Measurements from ENCODE around the gene RRAGB. TPM values are rescaled to one million over a fixed set of nuclear protein-coding genes. Genes with fewer than 3 reads are reported as not detected.

The RRAGB gene
- total and polyA plus RNA-seq, 2 of the 4 experiments (the other 2 are of a cell fraction), result 9.1 to 15.1 TPM

DNA sequence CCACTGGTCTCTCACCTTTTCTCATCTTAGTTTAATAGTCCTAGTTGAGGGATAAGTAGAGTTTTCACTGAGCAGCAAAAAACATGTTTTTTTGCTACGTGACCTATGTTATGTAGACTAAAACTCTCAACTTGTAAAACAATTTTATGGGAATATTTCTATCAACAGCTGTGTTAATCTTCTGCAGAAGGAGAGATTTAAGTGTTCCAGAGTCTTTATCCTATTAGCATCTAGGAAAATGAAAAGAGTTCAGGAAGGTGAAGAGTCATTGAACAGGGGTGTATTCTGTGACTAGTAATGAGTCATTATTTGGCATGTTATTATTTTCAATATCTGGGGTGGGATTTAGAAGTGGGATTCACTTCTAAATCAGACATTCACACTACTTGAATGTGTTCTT lies 41.9 kb downstream of the RRAGB start:
- TF ChIP-seq ELK1 (IDR thresholded peaks at IDR 0.05; ENCODE audit: borderline replicate concordance, low read depth, low read length) (no peak), POLR2A (IDR thresholded peaks at IDR 0.05; ENCODE audit: low read depth, low read length) (no peak), SMC3 (IDR thresholded peaks at IDR 0.05; ENCODE audit: low read depth, low read length) (no peak), FOS (IDR thresholded peaks at IDR 0.05; ENCODE audit: low read depth, low read length) (no peak), CEBPB (IDR thresholded peaks at IDR 0.05; ENCODE audit: low read depth, low read length) (no peak), NFE2L2 (IDR thresholded peaks at IDR 0.05; ENCODE audit: low read depth, low read length) (no peak)
- WGBS, 2 experiments (ENCODE audit: extremely low coverage in 2 of 2, insufficient read length in 1 of 2), result no CpG with 5 or more reads among the region's 1 CpG
- Histone ChIP-seq H3K9ac (ENCODE audit: low read depth, low read length) (no peak overlapping the region), H3K23ac (ENCODE audit: low read depth, low read length) (no peak overlapping the region), H3K27me3 (ENCODE audit: control insufficient read depth, insufficient read depth, low read length) (no peaks in the 10 kb centered on the region), H3K4me2 (ENCODE audit: low read depth, low read length) (no peak overlapping the region), H3K36me3 (ENCODE audit: control insufficient read depth, insufficient read depth, low read length) (0 out of 2 replicates have a peak, but pooled peaks cover 3% of the 10 kb centered on the region), H4K5ac (ENCODE audit: low read depth, low read length) (no peak overlapping the region), H3K4me1 (ENCODE audit: control insufficient read depth, insufficient read depth, low read length) (no peaks in the 10 kb centered on the region), H2BK20ac (ENCODE audit: low read depth, low read length) (no peak overlapping the region), H2AK9ac (replicated peaks; ENCODE audit: low read depth, low read length, poor library complexity) (no peak overlapping the region), H2AFZ (replicated peaks; ENCODE audit: low read length, poor library complexity) (no peak overlapping the region), H3K9me1 (ENCODE audit: insufficient read depth, low read length) (no peaks in the 10 kb centered on the region), H2BK5ac (ENCODE audit: low read depth, low read length, poor library complexity, severe bottlenecking) (no peak overlapping the region), H4K91ac (ENCODE audit: insufficient read depth, low read depth, low read length) (no peak overlapping the region), H3K27ac (ENCODE audit: insufficient read depth, low read length) (no peak overlapping the region), H3K9me3 (ENCODE audit: control insufficient read depth, insufficient read depth, low read length) (no peaks in the 10 kb centered on the region), H3K18ac (ENCODE audit: low read depth, low read length) (no peak overlapping the region), H3K56ac (ENCODE audit: extremely low read depth, insufficient read depth, low read length) (no peak overlapping the region), H4K20me1 (ENCODE audit: insufficient read depth, low read length) (no peaks in the 10 kb centered on the region), H3K4me3 (ENCODE audit: insufficient read depth, low read depth, low read length) (no peak overlapping the region), H2AK5ac (ENCODE audit: low read depth, low read length) (no peak overlapping the region), H3K79me1 (ENCODE audit: low read depth in 1 of 2, low read length in 2 of 2) (no peaks in the 10 kb centered on the region), H4K8ac (ENCODE audit: low read depth in 2 of 2, low read length in 2 of 2) (no peak overlapping the region), H2BK120ac (ENCODE audit: low read depth, low read length) (no peak overlapping the region), H2BK15ac (ENCODE audit: low read depth, low read length) (no peak overlapping the region), H3K4ac (ENCODE audit: low read depth, low read length) (no peak overlapping the region), H3K14ac (replicated peaks; ENCODE audit: low read depth, low read length) (no peak overlapping the region)
- ATAC-seq (ENCODE audit: low read depth) (no peak), DNase-seq (no peak)
- dilution Hi-C loops (cut with HindIII; ENCODE audit: low sequenced_read_pairs, unreplicated experiment) (no loop called here), in situ Hi-C loops (cut with MboI; ENCODE audit: low sequenced_read_pairs) (no loop called here), intact Hi-C loops (cut with micrococcal nuclease) (no loop called here)
- ChIA-PET CTCF (no interaction called here), POLR2A (ENCODE audit: unreplicated experiment) (no interaction called here)
- no TSS peak for BruUV-seq (replicated peaks)
